Activated T-cell treated with anti-CD3 and anti-CD28 coated beads, Interleukin-2, amount 50 U/mL, for 4 hours (primary cell): Measurements from ENCODE around the gene BMPR1A. TPM values are rescaled to one million over a fixed set of nuclear protein-coding genes. Genes with fewer than 3 reads are reported as not detected.

Source experiments
- ATAC-seq, 2 donors: fragments of 200-7000 bp; cut with Tn5 transposase; one replicate each; pipeline ENCODE4 v1.10.0; 2021
- DNase-seq: peaks from one replicate; pipeline ENCODE4 v3.0.0-alpha.2; 2020
- H3K27me3 Mint-ChIP-seq: one replicate; pipeline ENCODE4 v1.8.0; 2021; ENCODE audit warnings: low read depth, mixed read lengths
- H3K36me3 Mint-ChIP-seq: one replicate; pipeline ENCODE4 v1.8.0; 2022; ENCODE audit warnings: mixed read lengths; ENCODE audit not compliant: insufficient read depth
- H3K4me1 Mint-ChIP-seq: one replicate; pipeline ENCODE4 v1.8.0; 2021; ENCODE audit warnings: low read depth, mixed read lengths
- H3K4me3 Mint-ChIP-seq: one replicate; pipeline ENCODE4 v1.8.0; 2021; ENCODE audit warnings: mild to moderate bottlenecking, moderate library complexity, mixed read lengths
- H3K9me3 Mint-ChIP-seq: one replicate; pipeline ENCODE4 v1.8.0; 2021; ENCODE audit warnings: mixed read lengths
- total RNA-seq, 3 donors: library from RNA; stranded (reverse); gene quantifications; one replicate each; pipeline ENCODE4 v1.2.1, GENCODE V29; 2021

BMPR1A gene
- total RNA-seq, 3 donors from 2014 or later: 6.0 to 8.5 (median 7.6) TPM

DNA sequence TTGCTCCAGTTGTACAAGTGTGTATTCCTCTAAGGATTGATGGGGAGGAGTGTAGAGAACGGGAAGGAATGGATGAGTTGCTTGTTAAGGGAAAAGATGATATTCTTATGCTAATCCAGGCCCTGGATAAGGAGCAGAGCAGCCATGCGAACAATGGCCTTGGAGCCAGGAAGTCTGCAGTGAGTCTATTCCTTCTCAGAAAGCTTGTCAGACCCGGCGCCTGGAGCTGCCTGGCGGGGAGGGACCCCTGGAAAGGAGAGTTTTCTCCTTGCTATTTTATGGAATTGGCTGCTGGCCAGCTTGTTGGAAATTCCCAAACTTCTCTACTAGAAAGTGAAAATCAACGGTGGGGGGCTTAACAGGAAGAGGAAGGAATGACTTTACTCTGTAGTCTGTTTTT lies 111.9 kb downstream of the BMPR1A start:
- H3K36me3 Mint-ChIP-seq: peaks cover 5% of the 10 kb centered on the region
- no peaks in the 10 kb centered on the region for H3K27me3 Mint-ChIP-seq
- H3K4me1 Mint-ChIP-seq: no peaks in the 10 kb centered on the region
- no peak for DNase-seq
- no peak overlapping the region for H3K4me3 Mint-ChIP-seq
- ATAC-seq: no peak
- H3K9me3 Mint-ChIP-seq: no peaks in the 10 kb centered on the region

GRCh38 chr10:86870679-86871078 lies 114.3 kb downstream of the BMPR1A start:
- Mint-ChIP-seq H3K9me3 (no peaks in the 10 kb centered on the region), H3K4me3 (no peak overlapping the region), H3K27me3 (no peaks in the 10 kb centered on the region), H3K36me3 (peaks cover 5% of the 10 kb centered on the region), H3K4me1 (no peaks in the 10 kb centered on the region)
- ATAC-seq (no peak), DNase-seq (no peak)

GRCh38 chr10:86871563-86872183 lies 115.3 kb downstream of the BMPR1A start:
- Mint-ChIP-seq H3K9me3 (no peaks in the 10 kb centered on the region), H3K4me3 (no peak overlapping the region), H3K4me1 (no peaks in the 10 kb centered on the region), H3K27me3 (no peaks in the 10 kb centered on the region), H3K36me3 (peaks cover 5% of the 10 kb centered on the region)
- ATAC-seq (no peak), DNase-seq (no peak)

GRCh38 chr10:86872757-86873156 lies 116.3 kb downstream of the BMPR1A start:
- no peak for DNase-seq
- H3K4me1 Mint-ChIP-seq: no peaks in the 10 kb centered on the region
- no peaks in the 10 kb centered on the region for H3K27me3 Mint-ChIP-seq

DNA sequence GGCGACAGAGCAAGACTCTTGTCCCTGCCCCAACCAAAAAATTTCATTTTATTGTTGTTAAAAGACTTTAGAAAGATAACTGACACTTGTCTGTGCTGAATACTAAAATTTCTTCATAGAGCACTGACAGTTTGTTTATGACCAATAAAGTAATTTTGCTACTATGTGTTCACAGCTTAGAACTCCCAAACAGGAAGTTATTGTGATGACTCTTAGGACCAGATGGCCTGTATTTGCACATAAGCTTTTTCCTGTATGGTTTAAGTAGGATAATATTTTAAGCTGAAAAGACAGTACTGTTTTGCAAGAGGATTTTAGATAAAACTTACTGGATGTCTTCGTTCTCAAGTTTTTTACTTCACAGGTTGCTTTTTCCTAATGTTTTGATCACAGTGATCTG lies 120.3 kb downstream of the BMPR1A start:
- no peaks in the 10 kb centered on the region for H3K27me3 Mint-ChIP-seq
- no peaks in the 10 kb centered on the region for H3K9me3 Mint-ChIP-seq
- ATAC-seq (no peak), DNase-seq (no peak)
- peaks cover 5% of the 10 kb centered on the region for H3K36me3 Mint-ChIP-seq
- H3K4me3 Mint-ChIP-seq: no peak overlapping the region
- H3K4me1 Mint-ChIP-seq: no peaks in the 10 kb centered on the region

More at GRCh38 chr10:86872757-86873156, 116.3 kb downstream of the BMPR1A start:
- Mint-ChIP-seq H3K36me3 (peaks cover 4% of the 10 kb centered on the region), H3K9me3 (no peaks in the 10 kb centered on the region), H3K4me3 (no peak overlapping the region)
- no peak for ATAC-seq

- DNase-seq (no peak), ATAC-seq (no peak)
- H3K4me1 Mint-ChIP-seq: no peaks in the 10 kb centered on the region
- H3K27me3 Mint-ChIP-seq: no peaks in the 10 kb centered on the region
- no peak overlapping the region for H3K4me3 Mint-ChIP-seq
- H3K36me3 Mint-ChIP-seq: peaks cover 5% of the 10 kb centered on the region
- H3K9me3 Mint-ChIP-seq: no peaks in the 10 kb centered on the region
Observed at GRCh38 chr10:86878983-86879713, 122.7 kb downstream of the BMPR1A start.

DNA sequence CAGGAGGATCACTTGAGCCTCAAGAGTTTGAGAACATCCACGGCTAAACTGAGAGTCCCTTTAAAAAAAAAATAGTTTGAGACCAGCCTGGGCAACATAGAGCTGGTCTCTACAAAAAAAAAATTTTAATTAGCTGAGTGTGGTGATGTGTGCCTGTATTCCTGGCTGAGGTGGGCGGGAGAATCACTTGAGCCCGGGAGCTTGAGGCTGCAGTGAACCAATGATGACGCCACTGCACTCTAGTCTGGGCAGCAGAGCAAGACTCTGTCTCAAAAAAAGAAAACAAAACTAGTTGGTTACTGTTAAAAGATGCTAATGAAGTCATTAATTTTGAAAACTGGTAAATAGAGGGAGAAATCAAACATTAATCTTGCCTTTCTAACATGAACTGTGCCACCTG lies 124.6 kb downstream of the BMPR1A start:
- H3K9me3 Mint-ChIP-seq: no peaks in the 10 kb centered on the region
- H3K4me3 Mint-ChIP-seq: no peak overlapping the region
- DNase-seq (no peak), ATAC-seq (no peak)
- H3K36me3 Mint-ChIP-seq: peaks cover 5% of the 10 kb centered on the region
- H3K4me1 Mint-ChIP-seq: no peaks in the 10 kb centered on the region
- H3K27me3 Mint-ChIP-seq: no peaks in the 10 kb centered on the region

DNA sequence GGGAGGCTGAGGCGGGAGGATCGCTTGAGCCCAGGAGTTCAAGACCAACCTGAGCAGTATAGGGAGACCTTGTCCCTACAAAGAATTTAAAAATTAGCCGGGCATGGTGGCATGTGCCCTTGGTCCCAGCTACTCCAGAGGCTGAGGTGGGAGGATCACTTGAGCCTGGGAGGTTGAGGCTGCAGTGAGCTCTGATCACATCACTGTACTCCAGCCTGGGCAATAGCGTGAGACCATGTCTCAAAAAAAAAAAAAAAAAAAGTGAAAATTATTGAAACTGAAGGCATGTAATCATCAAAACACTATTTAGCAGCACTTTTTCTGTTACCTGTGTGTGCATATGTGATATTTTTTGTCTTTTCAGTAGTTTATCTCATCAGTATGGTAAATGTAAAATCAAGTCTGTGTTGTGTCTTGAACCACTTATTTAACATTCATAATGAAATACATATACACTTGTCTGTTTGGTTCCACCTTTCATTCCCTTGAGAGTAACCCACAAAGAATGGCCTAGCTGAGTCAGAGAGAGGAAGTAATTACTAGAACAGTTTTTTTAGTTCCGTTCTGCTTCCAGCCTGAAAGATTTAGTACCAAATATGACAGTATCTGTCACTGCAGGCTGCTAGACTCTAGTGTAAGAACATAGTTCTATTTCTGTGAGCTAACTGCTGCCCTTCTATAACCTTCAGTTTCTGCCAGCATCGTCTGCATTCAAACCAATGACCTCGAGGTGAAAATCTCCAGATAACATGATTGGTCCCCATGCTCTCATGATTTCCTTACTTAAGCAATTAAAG lies 132.4 kb downstream of the BMPR1A start:
- H3K36me3 Mint-ChIP-seq: peaks cover 6% of the 10 kb centered on the region
- peak; percentile 63 to 80 for ATAC-seq
- no peak for DNase-seq
- no peak overlapping the region for H3K4me3 Mint-ChIP-seq
- peaks cover 7% of the 10 kb centered on the region for H3K4me1 Mint-ChIP-seq
- H3K27me3 Mint-ChIP-seq: no peaks in the 10 kb centered on the region
- no peaks in the 10 kb centered on the region for H3K9me3 Mint-ChIP-seq

- Mint-ChIP-seq H3K4me3 (no peak overlapping the region), H3K9me3 (no peaks in the 10 kb centered on the region), H3K36me3 (peaks cover 6% of the 10 kb centered on the region), H3K27me3 (no peaks in the 10 kb centered on the region), H3K4me1 (peaks cover 7% of the 10 kb centered on the region)
- no peak for DNase-seq
- no peak for ATAC-seq
Observed at GRCh38 chr10:86889997-86890396, 133.6 kb downstream of the BMPR1A start.

GRCh38 chr10:86898511-86898910 lies 142.1 kb downstream of the BMPR1A start:
- Mint-ChIP-seq H3K4me1 (no peaks in the 10 kb centered on the region), H3K9me3 (no peaks in the 10 kb centered on the region), H3K4me3 (no peak overlapping the region), H3K36me3 (peaks cover 2% of the 10 kb centered on the region), H3K27me3 (no peaks in the 10 kb centered on the region)
- ATAC-seq: no peak
- DNase-seq: no peak

DNA sequence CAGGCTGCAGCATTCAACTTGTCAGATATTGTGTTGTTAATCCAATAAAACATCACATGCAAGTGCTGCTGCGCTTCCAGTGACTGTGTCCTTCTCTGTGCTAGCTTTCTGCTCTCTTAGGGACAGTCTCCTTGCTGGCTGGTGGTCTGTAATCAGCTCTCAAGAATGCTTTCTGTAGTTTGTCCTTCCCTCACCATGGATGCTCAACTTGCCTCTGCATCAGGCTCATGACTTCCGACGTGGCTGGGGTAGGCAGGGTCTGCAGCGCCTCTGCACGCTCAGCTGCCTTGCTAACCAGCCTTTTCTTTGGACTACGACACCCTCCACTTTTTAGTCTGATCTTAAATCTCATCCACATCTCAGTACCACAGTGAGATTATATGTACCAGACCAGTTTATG lies 142.7 kb downstream of the BMPR1A start:
- Mint-ChIP-seq H3K36me3 (peaks cover 3% of the 10 kb centered on the region), H3K4me1 (no peaks in the 10 kb centered on the region), H3K9me3 (no peaks in the 10 kb centered on the region), H3K27me3 (no peaks in the 10 kb centered on the region), H3K4me3 (no peak overlapping the region)
- ATAC-seq (no peak), DNase-seq (no peak)

- Mint-ChIP-seq H3K4me3 (no peak overlapping the region), H3K27me3 (no peaks in the 10 kb centered on the region), H3K9me3 (no peaks in the 10 kb centered on the region), H3K36me3 (peaks cover 5% of the 10 kb centered on the region), H3K4me1 (no peaks in the 10 kb centered on the region)
- ATAC-seq (no peak), DNase-seq (peak; percentile 14)
Observed at GRCh38 chr10:86899670-86900276, 143.4 kb downstream of the BMPR1A start.

DNA sequence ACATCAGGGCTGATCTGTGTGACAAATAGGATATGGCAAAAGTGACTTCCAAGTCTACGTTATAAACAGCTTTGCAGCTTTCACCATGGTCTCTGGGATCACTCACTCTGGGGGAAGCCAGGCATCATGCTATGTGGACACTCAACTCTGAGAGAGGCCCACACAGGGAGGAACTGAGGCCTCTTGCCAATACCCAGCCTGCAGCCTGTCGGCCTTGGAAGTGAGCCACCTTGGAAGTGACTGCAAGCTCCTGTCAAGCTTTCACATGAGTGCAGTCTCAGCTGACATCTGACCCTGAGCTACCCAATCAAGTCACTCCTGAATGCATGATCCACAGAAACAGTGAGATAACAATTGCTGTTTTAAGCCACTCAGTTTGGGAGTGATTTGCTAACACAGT lies 144.5 kb downstream of the BMPR1A start:
- Mint-ChIP-seq H3K4me3 (no peak overlapping the region), H3K4me1 (no peaks in the 10 kb centered on the region), H3K36me3 (peaks cover 9% of the 10 kb centered on the region), H3K27me3 (no peaks in the 10 kb centered on the region), H3K9me3 (no peaks in the 10 kb centered on the region)
- DNase-seq (no peak), ATAC-seq (no peak)

- Mint-ChIP-seq H3K9me3 (peaks cover 6% of the 10 kb centered on the region), H3K36me3 (peaks cover 22% of the 10 kb centered on the region), H3K27me3 (no peaks in the 10 kb centered on the region), H3K4me3 (no peak overlapping the region), H3K4me1 (no peaks in the 10 kb centered on the region)
- no peak for DNase-seq
- ATAC-seq: no peak
Observed at GRCh38 chr10:86904600-86904999, 148.2 kb downstream of the BMPR1A start.
